GM21526 (cell line): Measurements from ENCODE around the gene CHD2.

ENCODE experiments used
- ATAC-seq: cut with Tn5 transposase; IDR thresholded peaks from one replicate; pipeline ENCODE4 v1.9.1; 2021; ENCODE audit warnings: moderate library complexity; ENCODE audit not compliant: unreplicated experiment, low FRiP score

CHD2 gene

GRCh38 chr15:93005133-93005532 lies 105.0 kb downstream of the CHD2 start:
- no peak for ATAC-seq

GRCh38 chr15:93007994-93008393 lies 107.9 kb downstream of the CHD2 start:
- no peak for ATAC-seq

- ATAC-seq, result no peak
Measured at GRCh38 chr15:93012786-93013185, 112.7 kb downstream of the CHD2 start.

GRCh38 chr15:93017526-93017925 lies 117.4 kb downstream of the CHD2 start:
- no peak for ATAC-seq

GRCh38 chr15:93018574-93018973 lies 118.5 kb downstream of the CHD2 start:
- ATAC-seq, result no peak

GRCh38 chr15:93019090-93019489 lies 119.0 kb downstream of the CHD2 start:
- no peak for ATAC-seq

- no peak for ATAC-seq
Measured at GRCh38 chr15:93019971-93020370, 119.8 kb downstream of the CHD2 start.

- peak; percentile 61 for ATAC-seq
Measured at GRCh38 chr15:93020976-93021772, 121.0 kb downstream of the CHD2 start.

- no peak for ATAC-seq
Measured at GRCh38 chr15:93024293-93024692, 124.2 kb downstream of the CHD2 start.

- ATAC-seq, result no peak
Measured at GRCh38 chr15:93024716-93025624, 124.8 kb downstream of the CHD2 start.

- ATAC-seq, result no peak
Measured at GRCh38 chr15:93025625-93025982, 125.5 kb downstream of the CHD2 start.

- no peak for ATAC-seq
Measured at GRCh38 chr15:93026380-93026817, 126.3 kb downstream of the CHD2 start.

GRCh38 chr15:93027413-93027812 lies 127.3 kb downstream of the CHD2 start:
- ATAC-seq, result no peak

- no peak for ATAC-seq
Measured at GRCh38 chr15:93028111-93028631, 128.0 kb downstream of the CHD2 start.

GRCh38 chr15:93028632-93029213 lies 128.6 kb downstream of the CHD2 start:
- no peak for ATAC-seq

- no peak for ATAC-seq
Measured at GRCh38 chr15:93029214-93029835, 129.2 kb downstream of the CHD2 start.

- no peak for ATAC-seq
Measured at GRCh38 chr15:93029836-93030429, 129.8 kb downstream of the CHD2 start.

- ATAC-seq, result peak; percentile 82
Measured at GRCh38 chr15:93030430-93031102, 130.4 kb downstream of the CHD2 start.

- ATAC-seq, result no peak
Measured at GRCh38 chr15:93031103-93031464, 131.0 kb downstream of the CHD2 start.
